Astrocyte (in vitro differentiated cells and primary cell): Measurements from ENCODE around the gene USP36. TPM values are rescaled to one million over a fixed set of nuclear protein-coding genes. Genes with fewer than 3 reads are reported as not detected.

Source experiments
- DNase-seq: peaks from one replicate; pipeline ENCODE4 v3.0.0-alpha.2; 2010; ENCODE audit warnings: low read depth
- FAIRE-seq: peaks from 2 replicates; lab custom pipeline; 2011; peaks lifted over from hg19 to GRCh38; lab: Jason Lieb, UNC
- H2AFZ ChIP-seq: 2 replicates; pipeline ENCODE4 v1.6.0; 2012; ENCODE audit warnings: low read depth, low read length, inconsistent platforms
- H3K27ac ChIP-seq: 2 replicates; pipeline ENCODE4 v1.5.1; 2011; ENCODE audit warnings: low read depth, low read length, inconsistent platforms
- H3K27me3 ChIP-seq: 2 replicates; pipeline ENCODE4 v1.6.0; 2011; ENCODE audit warnings: low read length, inconsistent platforms; ENCODE audit not compliant: insufficient read depth
- H3K36me3 ChIP-seq: 2 replicates; pipeline ENCODE4 v1.5.1; 2011; ENCODE audit warnings: low read length, inconsistent platforms; ENCODE audit not compliant: insufficient read depth
- H3K4me1 ChIP-seq: 2 replicates; pipeline ENCODE4 v1.5.1; 2011; ENCODE audit warnings: low read length, inconsistent platforms; ENCODE audit not compliant: insufficient read depth
- H3K4me2 ChIP-seq: 2 replicates; pipeline ENCODE4 v1.6.0; 2012; ENCODE audit warnings: low read length, inconsistent platforms
- H3K4me3 ChIP-seq: 2 replicates; pipeline ENCODE4 v1.5.1; 2011; ENCODE audit warnings: low read depth, mild to moderate bottlenecking, low read length, inconsistent platforms; ENCODE audit not compliant: insufficient read depth
- H3K79me2 ChIP-seq: 2 replicates; pipeline ENCODE4 v1.6.0; 2012; ENCODE audit warnings: mild to moderate bottlenecking, low read length, inconsistent platforms; ENCODE audit not compliant: insufficient read depth
- H3K9ac ChIP-seq: 2 replicates; pipeline ENCODE4 v1.6.0; 2012; ENCODE audit warnings: mild to moderate bottlenecking, low read length, inconsistent platforms
- H3K9me3 ChIP-seq: 2 replicates; pipeline ENCODE4 v1.5.1; 2012; ENCODE audit warnings: low read depth, mild to moderate bottlenecking, low read length, inconsistent platforms; ENCODE audit not compliant: insufficient read depth
- H4K20me1 ChIP-seq: 2 replicates; pipeline ENCODE4 v1.6.0; 2012; ENCODE audit warnings: low read length, inconsistent platforms; ENCODE audit not compliant: insufficient read depth
- H3K27ac Mint-ChIP-seq: one replicate; pipeline ENCODE4 v1.8.0; 2021; ENCODE audit warnings: mild to moderate bottlenecking, mixed read lengths; ENCODE audit not compliant: unreplicated experiment
- H3K27me3 Mint-ChIP-seq: one replicate; pipeline ENCODE4 v1.8.0; 2021; ENCODE audit warnings: low read depth, mixed read lengths; ENCODE audit not compliant: unreplicated experiment
- H3K36me3 Mint-ChIP-seq: one replicate; pipeline ENCODE4 v1.8.0; 2021; ENCODE audit warnings: low read depth, mixed read lengths; ENCODE audit not compliant: unreplicated experiment
- H3K4me1 Mint-ChIP-seq: one replicate; pipeline ENCODE4 v1.8.0; 2021; ENCODE audit warnings: low read depth, mixed read lengths; ENCODE audit not compliant: unreplicated experiment
- H3K4me3 Mint-ChIP-seq: one replicate; pipeline ENCODE4 v1.8.0; 2021; ENCODE audit warnings: mild to moderate bottlenecking, moderate library complexity, mixed read lengths; ENCODE audit not compliant: unreplicated experiment
- H3K9me3 Mint-ChIP-seq: one replicate; pipeline ENCODE4 v1.8.0; 2021; ENCODE audit warnings: mild to moderate bottlenecking, mixed read lengths; ENCODE audit not compliant: unreplicated experiment
- EZH2 ChIP-seq: IDR thresholded peaks from 2 replicates; pipeline ENCODE4 v1.6.1; 2012; ENCODE audit warnings: mild to moderate bottlenecking, low read length, inconsistent platforms; ENCODE audit not compliant: insufficient read depth
- total RNA-seq: library from RNA; stranded (reverse); gene quantifications from 2 replicates; pipeline ENCODE4 v1.2.1, GENCODE V29; 2021
- TF ChIP-seq, protein P1 (sequence below): IDR thresholded peaks from 2 replicates; pipeline ENCODE4 v1.5.1; 2011; ENCODE audit warnings: low read depth, mild to moderate bottlenecking, inconsistent platforms, low read length, moderate library complexity; ENCODE audit not compliant: insufficient read depth

USP36 gene
- total RNA-seq, 1 donor from 2014 or later = 51.0 TPM

- Histone ChIP-seq H3K9me3 (no peaks in the 10 kb centered on the region), H4K20me1 (peaks cover 64% of the 10 kb centered on the region), H3K79me2 (peaks cover 75% of the 10 kb centered on the region), H3K36me3 (peaks cover 55% of the 10 kb centered on the region), H3K4me2 (peak overlapping the region; percentile 17), H3K4me3 (no peak overlapping the region), H3K9ac (peak overlapping the region; percentile 44), H3K4me1 (peaks cover 25% of the 10 kb centered on the region), H3K27ac (peak overlapping the region; percentile 64), H2AFZ (no peak overlapping the region), H3K27me3 (no peaks in the 10 kb centered on the region)
- FAIRE-seq = no peak
- Mint-ChIP-seq H3K27ac (peak overlapping the region; percentile 48), H3K27me3 (no peaks in the 10 kb centered on the region), H3K4me1 (peaks cover 25% of the 10 kb centered on the region), H3K36me3 (peaks cover 41% of the 10 kb centered on the region), H3K4me3 (no peak overlapping the region), H3K9me3 (no peaks in the 10 kb centered on the region)
- no peak for DNase-seq
- TF ChIP-seq EZH2 = no peak
- TF ChIP-seq, protein P1, sequence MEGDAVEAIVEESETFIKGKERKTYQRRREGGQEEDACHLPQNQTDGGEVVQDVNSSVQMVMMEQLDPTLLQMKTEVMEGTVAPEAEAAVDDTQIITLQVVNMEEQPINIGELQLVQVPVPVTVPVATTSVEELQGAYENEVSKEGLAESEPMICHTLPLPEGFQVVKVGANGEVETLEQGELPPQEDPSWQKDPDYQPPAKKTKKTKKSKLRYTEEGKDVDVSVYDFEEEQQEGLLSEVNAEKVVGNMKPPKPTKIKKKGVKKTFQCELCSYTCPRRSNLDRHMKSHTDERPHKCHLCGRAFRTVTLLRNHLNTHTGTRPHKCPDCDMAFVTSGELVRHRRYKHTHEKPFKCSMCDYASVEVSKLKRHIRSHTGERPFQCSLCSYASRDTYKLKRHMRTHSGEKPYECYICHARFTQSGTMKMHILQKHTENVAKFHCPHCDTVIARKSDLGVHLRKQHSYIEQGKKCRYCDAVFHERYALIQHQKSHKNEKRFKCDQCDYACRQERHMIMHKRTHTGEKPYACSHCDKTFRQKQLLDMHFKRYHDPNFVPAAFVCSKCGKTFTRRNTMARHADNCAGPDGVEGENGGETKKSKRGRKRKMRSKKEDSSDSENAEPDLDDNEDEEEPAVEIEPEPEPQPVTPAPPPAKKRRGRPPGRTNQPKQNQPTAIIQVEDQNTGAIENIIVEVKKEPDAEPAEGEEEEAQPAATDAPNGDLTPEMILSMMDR = no peak
These were observed 14.2 kb downstream of the USP36 start for GRCh38 chr17:78826421-78826820.

DNA sequence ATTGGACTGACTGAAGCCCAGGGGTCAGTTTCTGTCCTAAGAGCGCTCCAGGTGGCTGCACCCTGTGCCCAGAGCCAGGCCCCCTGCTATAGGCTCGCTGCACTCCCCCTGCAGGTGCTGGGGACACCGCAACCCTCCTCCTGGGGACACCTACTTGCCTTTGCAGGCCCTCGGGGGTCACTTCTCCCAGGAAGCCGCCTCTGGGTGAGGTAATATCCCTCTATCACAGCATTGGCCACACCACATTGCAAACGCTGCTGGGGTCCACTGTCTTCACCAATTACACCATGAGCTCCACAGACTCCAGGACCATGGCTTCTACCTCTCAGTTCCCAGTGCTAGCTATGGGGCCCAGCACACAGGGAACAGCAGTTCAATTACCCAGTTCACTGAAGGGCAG, 14.9 kb downstream of the USP36 start:
- no peaks in the 10 kb centered on the region for H3K27me3 Mint-ChIP-seq
- H3K36me3 Mint-ChIP-seq = peaks cover 45% of the 10 kb centered on the region
- H3K4me1 Mint-ChIP-seq = peaks cover 25% of the 10 kb centered on the region
- peaks cover 60% of the 10 kb centered on the region for H3K36me3 ChIP-seq
- peaks cover 72% of the 10 kb centered on the region for H3K79me2 ChIP-seq
- FAIRE-seq (no peak), DNase-seq (no peak)
- peak overlapping the region; percentile 10 for H3K27ac ChIP-seq
- no peaks in the 10 kb centered on the region for H3K9me3 Mint-ChIP-seq
- H3K27ac Mint-ChIP-seq = no peak overlapping the region
- H3K27me3 ChIP-seq = no peaks in the 10 kb centered on the region
- H3K9me3 ChIP-seq = no peaks in the 10 kb centered on the region
- H4K20me1 ChIP-seq = peaks cover 61% of the 10 kb centered on the region
- no peak overlapping the region for H2AFZ ChIP-seq
- no peak for TF ChIP-seq EZH2
- TF ChIP-seq, protein P1 = no peak
- peaks cover 25% of the 10 kb centered on the region for H3K4me1 ChIP-seq
- H3K4me2 ChIP-seq = no peak overlapping the region
- no peak overlapping the region for H3K4me3 ChIP-seq
- H3K9ac ChIP-seq = no peak overlapping the region
- no peak overlapping the region for H3K4me3 Mint-ChIP-seq

- H3K9me3 ChIP-seq = no peaks in the 10 kb centered on the region
- Mint-ChIP-seq H3K4me3 (no peak overlapping the region), H3K36me3 (peaks cover 47% of the 10 kb centered on the region), H3K27me3 (no peaks in the 10 kb centered on the region), H3K27ac (peak overlapping the region; percentile 8), H3K9me3 (no peaks in the 10 kb centered on the region), H3K4me1 (peaks cover 25% of the 10 kb centered on the region)
- TF ChIP-seq, protein P1 = no peak
- no peak for TF ChIP-seq EZH2
- H3K9ac ChIP-seq = no peak overlapping the region
- H3K27me3 ChIP-seq = no peaks in the 10 kb centered on the region
- no peak overlapping the region for H3K4me3 ChIP-seq
- H3K4me2 ChIP-seq = no peak overlapping the region
- peaks cover 47% of the 10 kb centered on the region for H4K20me1 ChIP-seq
- no peak overlapping the region for H3K27ac ChIP-seq
- FAIRE-seq = no peak
- peaks cover 25% of the 10 kb centered on the region for H3K4me1 ChIP-seq
- H3K36me3 ChIP-seq = peaks cover 64% of the 10 kb centered on the region
- no peak overlapping the region for H2AFZ ChIP-seq
- H3K79me2 ChIP-seq = peaks cover 58% of the 10 kb centered on the region
- no peak for DNase-seq
These were observed 16.4 kb downstream of the USP36 start for GRCh38 chr17:78824240-78824639.
